Activated T-cell treated with anti-CD3 and anti-CD28 coated beads, Interleukin-2, amount 50 U/mL, for 72 hours (primary cell): ENCODE data around the gene GAS5. TPM values are rescaled to one million over a fixed set of nuclear protein-coding genes. Genes with fewer than 3 reads are reported as not detected.

ENCODE experiments used
- ATAC-seq, 2 donors: fragments of 150-1000 bp; cut with Tn5 transposase; replicated peaks in 1 of 2; 2 replicates each; pipeline ENCODE4 v1.10.0; 2021; ENCODE audit warnings: moderate library complexity in 2 of 2, mild to moderate bottlenecking in 1 of 2
- DNase-seq, 2 donors: peaks; one replicate each; pipeline ENCODE4 v3.0.0; 2021 to 2022; ENCODE audit warnings: mixed read lengths in 1 of 2
- H3K27ac Mint-ChIP-seq: one replicate; pipeline ENCODE4 v1.8.0; 2022; ENCODE audit warnings: mild to moderate bottlenecking, moderate library complexity, mixed read lengths
- H3K27me3 Mint-ChIP-seq: one replicate; pipeline ENCODE4 v1.8.0; 2022; ENCODE audit warnings: low read depth, mixed read lengths
- H3K36me3 Mint-ChIP-seq, 2 donors: one replicate each; pipeline ENCODE4 v1.8.0; 2022; ENCODE audit warnings: mixed read lengths in 2 of 2, mild to moderate bottlenecking in 1 of 2; ENCODE audit not compliant: insufficient read depth in 2 of 2
- H3K4me1 Mint-ChIP-seq: one replicate; pipeline ENCODE4 v1.8.0; 2022; ENCODE audit warnings: low read depth, mixed read lengths
- H3K4me3 Mint-ChIP-seq, 2 donors: one replicate each; pipeline ENCODE4 v1.8.0; 2022; ENCODE audit warnings: mild to moderate bottlenecking in 2 of 2, mixed read lengths in 2 of 2, moderate library complexity in 2 of 2
- H3K9me3 Mint-ChIP-seq, 2 donors: one replicate each; pipeline ENCODE4 v1.8.0; 2022; ENCODE audit warnings: mixed read lengths in 2 of 2
- total RNA-seq, 2 donors: library from RNA; stranded (reverse); gene quantifications; one replicate each; pipeline ENCODE4 v1.2.3, GENCODE V29; 2022

Gene GAS5
- total RNA-seq, 2 donors from 2014 or later: 1,204 to 1,544 TPM

DNA sequence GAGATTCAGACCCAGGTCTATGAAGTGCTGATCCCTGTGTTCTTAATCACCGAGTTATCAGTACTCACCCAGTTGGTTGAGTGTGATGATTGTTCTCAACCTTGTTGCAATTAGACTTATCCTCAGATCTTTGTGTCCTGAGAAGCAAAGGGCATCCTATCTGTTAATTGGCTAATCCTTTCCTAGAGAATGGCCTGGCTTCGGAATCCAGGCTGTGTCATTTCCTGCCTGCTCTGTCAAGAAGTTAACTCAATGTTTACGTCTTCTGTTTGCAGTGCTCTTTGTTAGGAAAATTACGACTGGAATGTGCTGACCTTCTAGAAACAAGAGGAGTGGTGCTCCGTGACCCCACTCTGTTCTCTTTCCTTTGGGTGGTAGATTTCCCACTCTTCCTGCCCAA, 14.7 kb downstream of the GAS5 start:
- no peak for DNase-seq
- Mint-ChIP-seq H3K4me1 (no peaks in the 10 kb centered on the region), H3K4me3 (no peak overlapping the region), H3K36me3 (peaks cover 8 to 24% of the 10 kb centered on the region in 2 donors), H3K27ac (no peak overlapping the region), H3K27me3 (no peaks in the 10 kb centered on the region), H3K9me3 (no peaks in the 10 kb centered on the region)
- no peak for ATAC-seq

- no peak overlapping the region for H3K27ac Mint-ChIP-seq
- no peak for ATAC-seq
- DNase-seq: no peak
- H3K4me3 Mint-ChIP-seq: no peak overlapping the region
- no peaks in the 10 kb centered on the region for H3K9me3 Mint-ChIP-seq
- H3K36me3 Mint-ChIP-seq: peaks cover 8 to 23% of the 10 kb centered on the region in 2 donors
- H3K4me1 Mint-ChIP-seq: no peaks in the 10 kb centered on the region
- H3K27me3 Mint-ChIP-seq: no peaks in the 10 kb centered on the region
Observed at GRCh38 chr1:173852105-173852504, 15.7 kb downstream of the GAS5 start.

DNA sequence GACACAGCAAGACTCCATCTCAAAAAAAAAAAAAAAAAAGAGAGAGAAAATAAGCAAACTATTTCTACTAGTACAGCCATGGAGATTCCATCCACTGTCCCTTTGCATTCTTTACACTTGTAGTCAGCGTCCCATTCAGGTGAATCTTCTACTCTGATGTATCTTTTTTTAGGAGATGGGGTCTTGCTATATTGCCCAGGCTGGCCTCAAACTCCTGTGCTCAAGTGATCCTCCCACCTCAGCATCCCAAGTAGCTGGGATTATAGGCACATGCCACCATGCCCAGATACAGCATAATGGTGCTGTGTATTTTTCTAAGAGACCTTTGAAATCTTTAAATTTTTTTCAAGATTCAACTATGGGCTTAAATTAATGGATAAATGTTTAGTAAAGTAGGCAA, 35.0 kb downstream of the GAS5 start:
- Mint-ChIP-seq H3K27ac (no peak overlapping the region), H3K4me3 (no peak overlapping the region), H3K27me3 (no peaks in the 10 kb centered on the region), H3K9me3 (no peaks in the 10 kb centered on the region), H3K4me1 (peaks cover 17% of the 10 kb centered on the region), H3K36me3 (peaks cover 2 to 12% of the 10 kb centered on the region in 2 donors)
- ATAC-seq: no peak
- no peak for DNase-seq

DNA sequence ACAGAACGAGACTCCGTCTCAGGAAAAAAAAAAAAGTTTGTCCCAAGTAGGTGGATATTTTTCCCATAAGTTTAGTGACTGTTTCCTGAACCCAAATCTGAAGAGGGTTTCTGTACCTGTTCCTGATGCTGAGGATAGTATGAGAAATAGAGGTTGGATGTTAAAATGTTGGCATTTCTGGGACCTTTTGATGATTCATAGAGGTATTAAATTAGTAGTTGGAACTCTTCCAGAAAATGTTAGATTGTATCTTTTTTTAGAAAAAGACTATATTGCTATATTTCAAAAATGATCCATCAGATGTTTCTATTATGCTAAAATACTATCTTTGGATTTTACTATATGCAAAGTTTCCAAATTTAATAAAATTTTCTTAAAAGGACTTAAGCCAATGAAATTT, 40.2 kb downstream of the GAS5 start:
- peak overlapping the region; percentile 11 to 29 for H3K4me3 Mint-ChIP-seq
- H3K4me1 Mint-ChIP-seq: peaks cover 55% of the 10 kb centered on the region
- no peaks in the 10 kb centered on the region for H3K27me3 Mint-ChIP-seq
- peaks cover 16 to 21% of the 10 kb centered on the region in 2 donors for H3K36me3 Mint-ChIP-seq
- no peaks in the 10 kb centered on the region for H3K9me3 Mint-ChIP-seq
- DNase-seq (no peak), ATAC-seq (no peak)
- H3K27ac Mint-ChIP-seq: no peak overlapping the region

GRCh38 chr1:173824315-173825081, 43.3 kb downstream of the GAS5 start, which contains the start of the genes CENPL and DARS2:
TSS of gene CENPL (minus strand) at chr1:173824883. CDS start at chr1:173811299, 13,584 bp downstream.
TSS of gene DARS2 (plus strand) at chr1:173824673. CDS start at chr1:173825230, 557 bp downstream.
- H3K4me3 Mint-ChIP-seq: peak within 1 kb of the TSS; percentile 89 to 95
- peak; percentile 87 for ATAC-seq
- peaks cover 68% of the 10 kb centered on the region for H3K4me1 Mint-ChIP-seq
- peak; percentile 87 to 91 for DNase-seq
- peaks cover 20 to 24% of the 10 kb centered on the region in 2 donors for H3K36me3 Mint-ChIP-seq
- no peaks in the 10 kb centered on the region for H3K9me3 Mint-ChIP-seq
- peak within 1 kb of the TSS; percentile 98 for H3K27ac Mint-ChIP-seq
- no peaks in the 10 kb centered on the region for H3K27me3 Mint-ChIP-seq

- peaks cover 18 to 26% of the 10 kb centered on the region in 2 donors for H3K36me3 Mint-ChIP-seq
- ATAC-seq (peak; percentile 56 to 63), DNase-seq (no peak)
- H3K27ac Mint-ChIP-seq: peak overlapping the region; percentile 98
- H3K27me3 Mint-ChIP-seq: no peaks in the 10 kb centered on the region
- H3K9me3 Mint-ChIP-seq: no peaks in the 10 kb centered on the region
- peak overlapping the region; percentile 89 to 95 for H3K4me3 Mint-ChIP-seq
- peaks cover 65% of the 10 kb centered on the region for H3K4me1 Mint-ChIP-seq
Observed at GRCh38 chr1:173823781-173824314, 43.9 kb downstream of the GAS5 start.

GRCh38 chr1:173821680-173822079, 46.1 kb downstream of the GAS5 start:
- Mint-ChIP-seq H3K36me3 (peaks cover 24 to 35% of the 10 kb centered on the region in 2 donors), H3K4me1 (peaks cover 54% of the 10 kb centered on the region)
- no peak for ATAC-seq

DNA sequence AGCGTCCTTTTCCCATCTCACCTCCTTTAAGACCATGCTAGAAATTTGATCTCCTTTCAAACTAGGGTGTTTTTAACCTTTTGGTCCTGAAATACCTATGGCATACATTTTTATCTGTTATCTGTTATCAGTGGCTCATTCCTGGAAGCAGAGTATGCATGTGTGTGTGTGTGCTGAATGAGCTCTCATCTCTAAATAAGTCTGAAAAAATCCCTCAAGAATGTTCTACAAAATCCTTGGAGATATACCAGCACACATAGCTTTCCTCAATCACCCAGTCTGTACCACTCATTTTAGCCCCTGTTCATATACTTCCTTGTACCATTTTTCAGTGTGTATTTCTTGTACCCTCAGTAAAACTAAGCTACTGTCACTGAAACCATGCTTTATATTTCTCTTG, 49.3 kb downstream of the GAS5 start:
- Mint-ChIP-seq H3K36me3 (peaks cover 16 to 28% of the 10 kb centered on the region in 2 donors), H3K27ac (no peak overlapping the region), H3K4me3 (no peak overlapping the region), H3K9me3 (no peaks in the 10 kb centered on the region), H3K4me1 (peaks cover 42% of the 10 kb centered on the region), H3K27me3 (no peaks in the 10 kb centered on the region)
- DNase-seq: no peak
- ATAC-seq: no peak

More at GRCh38 chr1:173821680-173822079, 46.1 kb downstream of the GAS5 start:
- H3K4me3 Mint-ChIP-seq: peak overlapping the region in 1 of 2 donors; percentile 95
- H3K27ac Mint-ChIP-seq: peak overlapping the region; percentile 94
- DNase-seq: no peak
- H3K27me3 Mint-ChIP-seq: no peaks in the 10 kb centered on the region
- no peaks in the 10 kb centered on the region for H3K9me3 Mint-ChIP-seq

Other genes with a start within 250 kb of the GAS5 start
- not detected for gene TEX50, start 232.7 kb downstream of the GAS5 start, total RNA-seq
- gene ANKRD45, start 198.1 kb downstream of the GAS5 start, total RNA-seq: under 1 TPM in 1 of 2 donors, not detected in 1; 0.34 TPM
- gene KLHL20, start 153.0 kb downstream of the GAS5 start, total RNA-seq: 10 to 100 TPM; 19.7 to 22.1 TPM
- gene DARS2, start 43.3 kb downstream of the GAS5 start, total RNA-seq: 10 to 100 TPM; 16.3 to 22.2 TPM
- gene CENPL, start 43.1 kb downstream of the GAS5 start, total RNA-seq: 10 to 100 TPM; 36.2 to 38.3 TPM
- 10 to 100 TPM; 14.2 to 14.9 TPM for gene ZBTB37, start 391 bp upstream of the GAS5 start, total RNA-seq
- under 1 TPM in 1 of 2 donors, not detected in 1; 0.30 TPM for gene SERPINC1, start 49.3 kb upstream of the GAS5 start, total RNA-seq
- 10 to 100 TPM; 28.1 to 33.5 TPM for gene RC3H1, start 154.4 kb upstream of the GAS5 start, total RNA-seq